ENCODE data around the gene FBXO38. TPM values are rescaled to one million over a fixed set of nuclear protein-coding genes. Genes with fewer than 3 reads are reported as not detected.

FBXO38 gene
- total RNA-seq, 2 experiments from 2014 or later: 37.6 to 49.5 TPM

- Histone ChIP-seq H2AFZ (ENCODE audit: low read length) (no peak overlapping the region), H3K9me3 (ENCODE audit: low read length) (no peaks in the 10 kb centered on the region), H3K4me3 (ENCODE audit: low read depth, low read length, poor library complexity, severe bottlenecking) (no peak overlapping the region), H3K27ac (ENCODE audit: low read depth, low read length, poor library complexity, severe bottlenecking) (no peak overlapping the region), H3K36me3 (ENCODE audit: insufficient read depth, low read length) (no peaks in the 10 kb centered on the region), H3K4me1 (ENCODE audit: insufficient read depth, low read length, poor library complexity, severe bottlenecking) (no peaks in the 10 kb centered on the region), H3K79me2 (ENCODE audit: insufficient read depth, low read depth, low read length) (no peaks in the 10 kb centered on the region), H3K9me2 (ENCODE audit: insufficient read depth, low read length) (no peaks in the 10 kb centered on the region), H3K4me2 (ENCODE audit: low read length) (no peak overlapping the region), H4K20me1 (ENCODE audit: insufficient read depth, low read length) (no peaks in the 10 kb centered on the region)
- no peak for DNase-seq (ENCODE audit: low spot score)
- POLR2A ChIA-PET: no interaction called here
- no peak for TF ChIP-seq CTCF (conservative IDR thresholded peaks at IDR 0.05; ENCODE audit: low read length)
- TF ChIP-seq EZH2phosphoT487 (IDR thresholded peaks at IDR 0.05; ENCODE audit: borderline replicate concordance, low read depth, low read length): no peak
- CTCF ChIA-PET (ENCODE audit: unreplicated experiment): no interaction called here
- intact Hi-C loops (cut with micrococcal nuclease; ENCODE audit: unreplicated experiment): no loop called here
- no TSS peak for BruUV-seq (replicated peaks)
Observed at GRCh38 chr5:148477429-148477828, 93.7 kb downstream of the FBXO38 start.

- DNase-seq (ENCODE audit: low spot score): no peak
- CTCF ChIA-PET (ENCODE audit: unreplicated experiment): no interaction called here
Observed at GRCh38 chr5:148482196-148482595, 98.4 kb downstream of the FBXO38 start.

More at GRCh38 chr5:148482196-148482595, 98.4 kb downstream of the FBXO38 start:
- no peaks in the 10 kb centered on the region for H3K79me2 ChIP-seq (ENCODE audit: insufficient read depth, low read depth, low read length)
- H3K4me2 ChIP-seq (ENCODE audit: low read length): no peak overlapping the region
- no peaks in the 10 kb centered on the region for H3K4me1 ChIP-seq (ENCODE audit: insufficient read depth, low read length, poor library complexity, severe bottlenecking)
- no peak overlapping the region for H3K4me3 ChIP-seq (ENCODE audit: low read depth, low read length, poor library complexity, severe bottlenecking)
- H2AFZ ChIP-seq (ENCODE audit: low read length): no peak overlapping the region
- no peaks in the 10 kb centered on the region for H3K9me2 ChIP-seq (ENCODE audit: insufficient read depth, low read length)
- no peak overlapping the region for H3K27ac ChIP-seq (ENCODE audit: low read depth, low read length, poor library complexity, severe bottlenecking)
- no peaks in the 10 kb centered on the region for H4K20me1 ChIP-seq (ENCODE audit: insufficient read depth, low read length)
- no peaks in the 10 kb centered on the region for H3K9me3 ChIP-seq (ENCODE audit: low read length)
- no TSS peak for BruUV-seq (replicated peaks)
- TF ChIP-seq CTCF (conservative IDR thresholded peaks at IDR 0.05; ENCODE audit: low read length) (no peak), EZH2phosphoT487 (IDR thresholded peaks at IDR 0.05; ENCODE audit: borderline replicate concordance, low read depth, low read length) (no peak)
- POLR2A ChIA-PET: no interaction called here
- H3K36me3 ChIP-seq (ENCODE audit: insufficient read depth, low read length): no peaks in the 10 kb centered on the region
- intact Hi-C loops (cut with micrococcal nuclease; ENCODE audit: unreplicated experiment): no loop called here
